Calu3 (cell line): Measurements from ENCODE around the gene ELP2. TPM values are rescaled to one million over a fixed set of nuclear protein-coding genes. Genes with fewer than 3 reads are reported as not detected.

Experiments used
- BruUV-seq: library from RNA; stranded (reverse); fragments of 400-500 nt; replicated peaks from 2 replicates; lab custom pipeline; 2021; lab: Mats Ljungman, UMichigan
- CTCF ChIA-PET: fragments of 300-600 bp; sonication (Branson Sonifier 250); formaldehyde crosslinking; loops from one replicate; lab custom pipeline; 2022; ENCODE audit warnings: antibody characterized with exemption; lab: Charles Lee
- DNase-seq: peaks from one replicate; pipeline ENCODE4 v3.0.0; 2022
- H3K27ac Mint-ChIP-seq: one replicate; pipeline ENCODE4 v1.8.0; 2022; ENCODE audit warnings: mixed read lengths; ENCODE audit not compliant: unreplicated experiment
- H3K27me3 Mint-ChIP-seq: one replicate; pipeline ENCODE4 v1.8.0; 2022; ENCODE audit warnings: mixed read lengths; ENCODE audit not compliant: unreplicated experiment
- H3K36me3 Mint-ChIP-seq: one replicate; pipeline ENCODE4 v1.8.0; 2022; ENCODE audit warnings: mild to moderate bottlenecking, moderate library complexity, mixed read lengths; ENCODE audit not compliant: insufficient read depth, unreplicated experiment
- H3K4me1 Mint-ChIP-seq: one replicate; pipeline ENCODE4 v1.8.0; 2022; ENCODE audit warnings: mild to moderate bottlenecking, low read depth, mixed read lengths; ENCODE audit not compliant: unreplicated experiment
- H3K4me3 Mint-ChIP-seq: one replicate; pipeline ENCODE4 v1.8.0; 2022; ENCODE audit warnings: mild to moderate bottlenecking, low read depth, moderate library complexity, mixed read lengths; ENCODE audit not compliant: unreplicated experiment
- H3K9me3 Mint-ChIP-seq: one replicate; pipeline ENCODE4 v1.8.0; 2022; ENCODE audit warnings: low read depth, mixed read lengths; ENCODE audit not compliant: unreplicated experiment
- CTCF ChIP-seq: fragments of 200-600 bp; IDR thresholded peaks from one replicate; pipeline ENCODE4 v1.8.0; 2022; ENCODE audit warnings: antibody characterized with exemption; ENCODE audit not compliant: unreplicated experiment
- intact Hi-C: fragments of 100-400 bp; cut with micrococcal nuclease; formaldehyde crosslinking; loops from one replicate; pipeline ENCODE4 v1.10.0; 2022; ENCODE audit not compliant: unreplicated experiment
- total RNA-seq: library from RNA; stranded (reverse); gene quantifications from 2 replicates; pipeline ENCODE4 v1.2.3, GENCODE V29; 2022

Gene ELP2
- total RNA-seq, 1 experiment from 2014 or later = 82.2 TPM

DNA sequence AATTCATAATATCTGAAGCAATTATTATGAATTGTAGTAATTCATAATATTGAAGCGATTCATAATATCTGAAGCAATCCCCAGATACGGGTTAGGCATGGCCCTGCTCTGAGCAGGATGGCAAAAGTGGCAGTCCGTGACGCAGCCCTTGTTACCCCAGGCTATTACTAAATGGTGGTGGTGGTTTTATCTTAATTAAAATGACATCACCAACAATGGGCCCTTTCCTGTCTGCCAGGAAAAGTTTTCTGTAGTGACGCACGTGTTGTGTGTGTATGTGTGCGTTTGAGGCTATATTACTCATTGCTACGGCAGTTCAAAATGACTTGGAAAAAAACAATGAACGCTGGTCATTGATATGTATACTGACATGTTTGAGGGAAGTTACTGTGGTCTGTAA lies 47.0 kb downstream of the ELP2 start:
- no TSS peak for BruUV-seq
- DNase-seq = no peak
- TF ChIP-seq CTCF = no peak
- intact Hi-C loops = no loop called here
- peaks cover 21% of the 10 kb centered on the region for H3K36me3 Mint-ChIP-seq
- no peaks in the 10 kb centered on the region for H3K4me1 Mint-ChIP-seq
- no peak overlapping the region for H3K4me3 Mint-ChIP-seq
- no peaks in the 10 kb centered on the region for H3K27me3 Mint-ChIP-seq
- H3K27ac Mint-ChIP-seq = no peak overlapping the region
- no peaks in the 10 kb centered on the region for H3K9me3 Mint-ChIP-seq
- CTCF ChIA-PET = no interaction called here

GRCh38 chr18:36177913-36178312 lies 48.2 kb downstream of the ELP2 start:
- Mint-ChIP-seq H3K27ac (peak overlapping the region; percentile 20), H3K36me3 (peaks cover 18% of the 10 kb centered on the region), H3K27me3 (no peaks in the 10 kb centered on the region), H3K9me3 (no peaks in the 10 kb centered on the region), H3K4me3 (no peak overlapping the region), H3K4me1 (no peaks in the 10 kb centered on the region)
- intact Hi-C loops = no loop called here
- CTCF ChIA-PET = no interaction called here
- no TSS peak for BruUV-seq
- no peak for TF ChIP-seq CTCF
- no peak for DNase-seq

- intact Hi-C loops = no loop called here
These were observed 50.1 kb downstream of the ELP2 start for GRCh38 chr18:36179562-36180355.

GRCh38 chr18:36181441-36181840 lies 51.7 kb downstream of the ELP2 start:
- H3K4me3 Mint-ChIP-seq = no peak overlapping the region
- H3K9me3 Mint-ChIP-seq = no peaks in the 10 kb centered on the region
- intact Hi-C loops = no loop called here

More at GRCh38 chr18:36179562-36180355, 50.1 kb downstream of the ELP2 start:
- no TSS peak for BruUV-seq
- DNase-seq = peak; percentile 43
- Mint-ChIP-seq H3K27ac (peak overlapping the region; percentile 55), H3K4me3 (no peak overlapping the region), H3K9me3 (no peaks in the 10 kb centered on the region), H3K4me1 (peaks cover 9% of the 10 kb centered on the region), H3K36me3 (peaks cover 14% of the 10 kb centered on the region), H3K27me3 (no peaks in the 10 kb centered on the region)
- TF ChIP-seq CTCF = no peak
- CTCF ChIA-PET = interaction anchor here (0.8 kb wide), 1 partner anchor 10 kb away, joined by 3 read pairs; no protein-coding TSS in a partner anchor

More at GRCh38 chr18:36181441-36181840, 51.7 kb downstream of the ELP2 start:
- BruUV-seq = no TSS peak
- no peak for TF ChIP-seq CTCF
- DNase-seq = no peak
- Mint-ChIP-seq H3K4me1 (peaks cover 9% of the 10 kb centered on the region), H3K27me3 (no peaks in the 10 kb centered on the region), H3K27ac (no peak overlapping the region), H3K36me3 (peaks cover 12% of the 10 kb centered on the region)
- CTCF ChIA-PET = no interaction called here
